ENCODE measurements around the gene PDXDC1.
"Not testable (repeated sequence)": the region's sequence is repeated elsewhere in the genome, so short reads cannot be mapped to it uniquely, and the experiment has no call there.

- not testable (repeated sequence) for TF ChIP-seq CTCF (IDR thresholded peaks at IDR 0.05; ENCODE audit: insufficient read depth, low read length, poor library complexity, severe bottlenecking); EZH2phosphoT487 (conservative IDR thresholded peaks at IDR 0.05; ENCODE audit: low read length)
Observed at GRCh38 chr16:14998300-14998699, 23.5 kb downstream of the PDXDC1 start.
